GM19324 (cell line): ENCODE results near the gene WFDC10B.
"Not testable (repeated sequence)": the region's sequence is repeated elsewhere in the genome, so short reads cannot be mapped to it uniquely, and the experiment has no call there.

Experiments used
- ATAC-seq: cut with Tn5 transposase; IDR thresholded peaks from one replicate; pipeline ENCODE4 v1.9.1; 2021; ENCODE audit warnings: mild to moderate bottlenecking, moderate library complexity; ENCODE audit not compliant: unreplicated experiment, low FRiP score

WFDC10B gene

DNA sequence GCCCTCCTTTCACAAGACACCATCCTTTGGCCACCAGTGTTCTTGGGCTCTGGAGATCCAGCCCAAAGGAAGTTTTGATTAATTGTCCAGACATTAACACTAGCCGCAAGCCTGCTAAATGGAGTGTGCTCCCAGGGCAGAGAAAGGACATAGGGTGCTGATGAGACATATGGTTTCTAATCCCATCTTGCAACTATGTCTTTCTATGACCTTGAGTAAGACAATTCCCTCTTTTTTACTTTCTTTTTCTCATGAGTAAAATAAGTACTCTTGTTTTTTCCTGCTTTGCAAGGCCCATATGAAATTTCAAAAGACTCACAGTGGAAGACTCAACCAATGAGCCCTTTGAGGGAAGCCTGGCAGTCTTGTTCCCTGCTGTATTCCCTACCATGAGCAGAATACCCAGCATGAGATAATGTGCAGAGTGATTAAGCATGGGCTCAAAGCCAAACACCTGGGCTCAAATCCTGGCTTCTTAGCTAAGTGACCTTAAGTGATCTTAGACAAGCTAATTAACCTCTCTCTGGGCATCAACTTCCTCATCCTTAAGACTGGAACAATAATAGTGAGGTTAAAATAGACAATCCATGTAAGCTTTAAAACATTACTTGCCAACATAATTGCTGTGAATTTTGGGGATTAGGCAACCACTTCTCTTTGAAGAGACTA lies at the start of gene WFDC10B:
Gene WFDC10B, minus strand, starts transcription at position 51 of the 669 bp plus-strand sequence. CDS start 19,027 bp downstream, outside the sequence.
- no peak for ATAC-seq

DNA sequence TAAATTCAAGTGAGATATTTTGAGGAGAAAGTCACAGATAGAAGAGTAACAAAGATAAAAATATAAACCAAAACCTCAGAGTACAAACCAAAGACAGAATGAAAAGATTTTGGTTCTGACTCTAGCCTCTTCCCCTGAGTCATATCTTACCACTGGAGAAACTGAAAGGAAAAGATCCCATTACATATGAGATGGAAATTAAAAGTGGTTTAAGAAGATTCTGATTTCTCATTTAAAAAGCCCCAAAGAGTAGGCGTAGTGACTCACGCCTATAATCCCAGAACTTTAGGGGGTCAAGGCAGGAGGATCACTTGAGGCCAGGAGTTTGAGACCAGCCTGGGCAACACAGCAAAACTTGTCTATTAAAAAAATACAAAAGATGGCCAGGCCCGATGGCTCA lies 47.9 kb upstream of the WFDC10B start:
- ATAC-seq = no peak

DNA sequence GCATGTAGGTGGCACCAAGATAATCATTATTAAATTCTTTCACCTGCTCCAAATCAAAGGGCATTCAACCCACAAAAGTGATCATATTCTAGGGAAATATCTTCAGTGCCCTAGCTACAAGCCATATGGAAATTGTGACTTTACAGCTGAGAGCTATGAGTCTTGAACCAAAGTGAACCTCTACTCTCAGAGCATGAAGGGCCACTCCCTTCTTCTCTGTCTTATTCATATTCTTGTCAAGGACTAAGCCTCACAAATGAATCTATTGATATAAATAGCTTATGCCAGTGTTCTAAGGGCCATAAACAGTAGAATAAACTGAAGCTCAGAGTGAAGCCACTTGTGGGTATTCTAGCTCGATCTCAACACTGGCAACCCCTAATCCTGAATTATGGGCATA lies 46.9 kb upstream of the WFDC10B start:
- ATAC-seq = no peak

DNA sequence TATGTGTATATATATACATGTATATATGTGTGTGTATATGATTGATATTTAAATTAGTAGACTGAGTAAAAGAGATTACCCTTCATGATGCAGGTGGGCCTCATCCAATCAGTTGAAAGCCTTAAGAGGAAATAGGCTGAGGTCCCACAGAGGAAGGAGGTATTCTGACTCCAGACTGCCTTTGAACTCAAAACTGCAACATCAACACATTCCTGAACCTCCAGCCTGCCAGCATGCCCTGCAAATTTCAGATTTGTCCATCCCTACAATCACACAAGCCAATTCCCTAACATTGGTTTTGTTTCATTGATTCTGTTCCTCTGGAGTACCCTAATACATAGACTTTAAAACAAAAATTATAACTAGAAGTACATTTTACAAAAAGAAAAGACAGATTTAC lies 40.2 kb upstream of the WFDC10B start:
- no peak for ATAC-seq

DNA sequence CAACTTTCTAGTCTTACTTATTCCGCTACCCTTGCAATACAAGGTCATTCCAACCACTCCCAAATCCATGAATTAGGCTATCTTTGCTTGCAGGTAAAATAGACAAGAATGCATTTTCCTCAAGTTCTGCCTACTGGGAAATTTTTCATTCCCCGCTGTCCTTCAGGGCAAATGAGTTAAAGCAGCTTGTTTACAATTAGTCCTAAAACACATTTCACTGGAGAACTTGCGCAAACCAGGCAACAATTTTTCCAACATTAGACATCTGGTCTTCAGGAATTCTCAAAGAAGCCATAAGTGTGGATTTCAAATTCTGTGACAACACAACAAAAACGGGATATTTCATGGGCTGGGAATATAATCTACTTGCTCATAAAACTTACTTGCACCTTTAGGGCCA lies 37.8 kb upstream of the WFDC10B start:
- no peak for ATAC-seq

DNA sequence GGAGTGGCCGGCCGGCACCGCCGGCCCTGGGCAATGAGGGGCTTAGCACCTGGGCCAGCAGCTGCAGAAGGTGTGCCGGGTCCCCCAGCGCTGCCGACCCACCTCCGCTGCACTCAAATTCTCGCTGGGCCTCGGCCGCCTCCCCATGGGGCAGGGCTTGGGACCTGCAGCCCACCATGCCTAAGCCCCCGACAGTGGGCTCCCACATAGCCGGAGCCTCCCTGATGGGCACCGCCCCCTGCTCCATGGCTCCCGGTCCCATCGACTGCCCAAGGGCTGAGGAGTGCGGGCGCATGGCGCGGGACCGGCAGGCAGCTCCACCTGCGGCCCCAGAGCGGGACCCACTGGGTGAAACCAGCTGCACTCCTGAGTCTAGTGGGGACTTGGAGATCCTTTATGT lies 31.2 kb upstream of the WFDC10B start:
- no peak for ATAC-seq

DNA sequence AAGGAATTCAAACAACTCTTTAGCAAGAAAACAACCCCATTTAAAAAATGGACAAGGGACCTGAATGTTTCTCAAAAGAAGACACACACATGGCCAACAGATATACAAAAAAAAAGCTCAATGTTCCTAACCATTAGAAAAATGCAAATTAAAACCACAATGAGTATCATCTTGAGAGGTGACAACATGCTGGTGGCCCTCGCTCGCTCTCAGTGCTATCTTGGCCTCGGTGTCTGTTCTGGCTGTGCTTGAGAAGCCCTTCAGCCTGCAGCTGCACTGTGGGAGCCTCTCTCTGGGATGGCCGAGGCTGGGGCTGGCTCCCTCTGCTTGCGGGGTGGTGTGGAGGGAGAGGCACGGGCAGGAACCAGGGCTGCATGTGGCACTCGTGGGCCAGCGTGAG lies 30.7 kb upstream of the WFDC10B start:
- no peak for ATAC-seq

DNA sequence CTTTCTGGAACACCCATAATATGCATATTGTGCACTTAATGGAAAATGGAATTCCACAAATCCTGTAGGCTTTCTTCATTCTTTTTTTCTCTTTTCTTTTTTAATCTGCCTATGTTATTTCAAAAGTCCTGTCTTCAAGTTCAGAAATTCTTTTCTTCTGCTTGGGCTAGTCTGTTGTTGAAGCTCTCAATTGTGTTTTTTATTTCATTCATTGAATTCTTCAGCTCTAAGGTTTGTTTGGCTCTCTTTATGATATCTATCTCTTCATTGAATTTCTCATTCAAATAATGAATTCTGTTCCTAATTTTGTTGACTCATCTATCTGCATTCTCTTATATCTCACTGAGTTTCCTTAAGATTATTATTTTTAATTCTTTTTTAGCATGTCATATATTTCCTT lies 27.4 kb upstream of the WFDC10B start:
- no peak for ATAC-seq

DNA sequence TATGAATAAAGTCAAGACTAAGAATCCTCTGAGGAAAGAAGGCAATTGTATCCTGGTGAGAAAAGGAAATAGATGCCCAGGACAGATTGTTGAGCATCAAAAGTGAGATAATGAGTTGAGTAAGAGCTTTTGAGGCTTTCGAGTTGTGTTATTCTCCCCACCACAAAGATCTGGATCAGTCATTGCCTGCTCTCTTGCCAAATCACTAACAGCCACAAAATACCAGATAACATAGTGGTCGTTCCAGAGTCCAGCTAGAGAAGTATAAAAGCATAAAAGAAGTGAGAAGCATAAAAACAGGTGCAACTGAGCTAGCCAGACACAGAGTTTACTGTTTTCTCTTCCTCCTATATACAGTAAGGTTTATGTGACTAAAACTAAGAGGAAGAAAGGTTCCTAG lies 22.2 kb upstream of the WFDC10B start:
- ATAC-seq = no peak

DNA sequence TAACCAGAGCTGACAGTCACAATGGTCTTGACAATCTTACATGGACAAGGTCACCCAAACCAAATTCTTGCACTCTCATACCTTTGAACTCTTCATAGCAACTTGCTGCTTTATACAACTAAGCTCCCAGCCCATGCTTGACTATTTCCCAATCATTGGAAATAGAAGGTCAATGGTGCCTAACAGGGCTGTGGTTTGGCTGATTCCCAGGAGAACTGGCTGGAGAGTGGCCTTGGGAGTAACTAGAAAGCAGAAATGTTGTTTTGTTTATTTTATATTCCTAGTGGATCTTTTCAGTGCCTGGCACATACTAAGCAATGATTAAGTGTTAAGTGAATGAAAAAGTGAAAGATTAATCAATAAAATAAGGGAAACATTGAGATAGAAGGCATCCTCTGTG lies 20.3 kb upstream of the WFDC10B start:
- no peak for ATAC-seq

DNA sequence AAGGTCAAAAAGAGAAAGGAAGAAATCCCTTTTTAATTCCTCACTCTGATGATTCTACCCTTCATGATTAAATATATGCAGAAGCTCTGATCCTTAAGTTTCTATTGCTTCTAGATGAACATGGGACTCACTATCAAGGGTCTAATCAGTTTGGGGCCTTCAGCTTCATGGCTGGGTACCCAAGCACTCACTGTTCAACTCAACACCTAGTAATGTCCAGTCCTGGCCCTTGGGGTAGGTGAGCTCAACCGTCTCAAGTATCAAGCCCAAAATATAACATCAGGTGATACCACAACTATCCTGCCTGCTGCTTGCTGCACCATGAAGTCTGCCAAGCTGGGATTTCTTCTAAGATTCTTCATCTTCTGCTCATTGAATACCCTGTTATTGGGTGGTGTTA lies 17.2 kb upstream of the WFDC10B start, which contains the start of gene SPINT4:
Gene SPINT4, plus strand, starts transcription at position 301 of the 400 bp plus-strand sequence. Its CDS starts 21 bp downstream, at position 322.
- ATAC-seq = no peak

DNA sequence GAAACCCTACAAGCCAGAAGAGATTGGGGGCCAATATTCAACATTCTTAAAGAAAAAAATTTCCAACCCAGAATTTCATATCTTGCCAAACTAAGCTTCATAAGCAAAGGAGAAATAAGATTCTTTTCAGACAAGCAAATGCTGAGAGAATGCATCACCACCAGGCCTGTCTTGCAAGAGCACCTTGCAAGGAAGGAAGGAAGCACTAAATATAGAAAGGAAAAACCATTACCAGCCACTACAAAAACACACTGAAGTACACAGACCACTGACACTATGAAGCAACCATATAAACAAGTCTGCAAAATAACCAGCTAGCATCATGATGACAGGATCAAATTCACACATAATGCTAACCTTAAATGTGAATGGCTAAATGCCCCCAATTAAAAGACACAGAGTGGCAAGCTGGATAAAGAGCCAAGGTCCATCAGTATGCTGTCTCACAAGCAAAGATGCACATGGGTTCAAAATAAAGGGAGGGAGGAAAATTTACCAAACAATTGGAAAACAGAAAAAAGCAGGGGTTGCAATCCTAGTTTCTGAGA lies 11.4 kb upstream of the WFDC10B start:
- not testable (repeated sequence) for ATAC-seq

DNA sequence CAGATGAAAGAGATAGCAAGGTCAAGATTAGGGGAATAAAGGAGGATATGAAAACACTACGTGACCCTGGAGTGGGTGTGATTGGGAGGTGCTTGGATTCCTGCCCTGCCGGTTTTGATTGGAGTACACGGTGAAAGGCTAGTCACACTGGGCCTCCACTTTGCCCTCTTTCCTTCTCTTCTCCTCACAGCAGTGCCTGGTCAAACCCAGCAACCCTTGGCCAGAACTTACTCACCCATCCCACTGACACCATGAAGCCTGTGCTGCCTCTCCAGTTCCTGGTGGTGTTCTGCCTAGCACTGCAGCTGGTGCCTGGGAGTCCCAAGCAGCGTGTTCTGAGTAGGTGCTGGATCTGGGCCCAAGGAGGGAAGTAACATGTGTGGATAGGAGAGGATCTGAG lies 2.9 kb downstream of the WFDC10B start, which contains the start of gene WFDC13:
Gene WFDC13, plus strand, starts transcription at position 166 of the 400 bp plus-strand sequence. Its CDS starts 86 bp downstream, at position 252.
- no peak for ATAC-seq

DNA sequence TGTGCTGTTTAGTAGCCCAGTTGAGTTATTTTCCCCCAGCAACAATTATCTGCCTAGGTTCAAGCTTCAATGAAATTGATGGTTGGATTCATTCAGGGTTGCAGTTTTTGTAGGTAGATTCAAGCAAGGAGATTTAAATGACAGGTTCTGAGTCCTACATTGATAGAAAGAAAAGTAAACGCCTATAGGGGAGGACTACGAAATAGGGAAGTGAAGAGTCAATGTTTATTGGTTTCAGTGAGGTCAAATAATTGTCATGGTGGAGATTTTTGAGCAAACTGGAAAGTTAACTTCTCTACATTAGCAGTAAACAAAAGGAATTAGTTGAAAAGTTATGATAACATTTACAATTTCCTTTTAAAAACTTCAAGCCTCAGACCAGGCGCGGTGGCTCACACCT lies 3.7 kb downstream of the WFDC10B start:
- ATAC-seq = no peak

DNA sequence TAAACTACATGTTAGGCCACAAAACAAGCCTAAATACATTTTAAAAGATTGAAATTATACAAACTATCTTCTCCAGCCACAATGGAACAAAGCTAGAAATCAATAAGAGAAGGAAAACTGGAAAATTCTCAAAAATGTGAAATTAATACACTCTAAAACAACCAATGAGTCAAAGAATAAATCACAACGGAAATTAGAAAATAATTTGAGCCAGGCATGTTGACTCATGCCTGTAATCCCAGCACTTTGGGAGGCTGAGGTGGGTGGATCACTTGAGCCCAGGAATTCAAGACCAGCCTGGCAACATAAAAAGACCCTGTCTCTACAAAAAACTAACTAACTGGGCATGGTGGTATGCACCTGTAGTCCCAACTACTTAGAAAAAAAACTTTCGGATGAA lies 9.3 kb downstream of the WFDC10B start:
- ATAC-seq = no peak

DNA sequence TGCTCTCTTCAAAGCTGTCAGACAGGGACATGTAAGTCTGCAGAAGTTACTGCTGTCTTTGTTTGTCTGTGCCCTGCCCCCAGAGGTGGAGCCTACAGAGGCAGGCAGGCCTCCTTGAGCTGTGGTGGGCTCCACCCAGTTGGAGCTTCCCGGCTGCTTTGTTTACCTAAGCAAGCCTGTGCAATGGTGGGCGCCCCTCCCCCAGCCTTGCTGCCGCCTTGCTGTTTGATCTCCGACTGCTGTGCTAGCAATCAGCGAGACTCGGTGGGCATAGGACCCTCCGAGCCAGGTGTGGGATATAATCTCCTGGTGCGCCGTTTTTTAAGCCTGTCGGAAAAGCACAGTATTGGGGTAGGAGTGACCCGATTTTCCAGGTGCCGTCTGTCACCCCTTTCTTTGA lies 11.5 kb downstream of the WFDC10B start:
- not testable (repeated sequence) for ATAC-seq

DNA sequence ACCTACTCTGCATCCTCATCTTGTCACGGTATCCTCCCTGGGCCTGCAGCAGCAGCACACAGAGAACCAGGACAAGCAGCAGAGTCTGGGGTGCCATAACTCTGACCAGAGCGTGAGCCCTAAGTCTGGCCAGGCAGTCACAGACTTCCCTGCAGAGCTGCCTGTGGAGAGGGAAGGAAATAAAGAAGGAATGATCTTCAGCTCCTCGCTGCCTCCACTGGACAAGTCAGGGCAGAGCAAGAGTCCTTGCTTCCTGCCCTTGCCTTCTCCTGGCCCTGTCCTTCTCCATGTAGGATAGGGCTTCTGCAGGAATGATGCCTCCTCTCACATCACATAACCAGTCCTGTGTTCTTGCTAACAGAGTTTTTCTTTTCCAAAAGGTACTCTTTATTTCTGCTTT lies 18.9 kb downstream of the WFDC10B start:
- no peak for ATAC-seq

DNA sequence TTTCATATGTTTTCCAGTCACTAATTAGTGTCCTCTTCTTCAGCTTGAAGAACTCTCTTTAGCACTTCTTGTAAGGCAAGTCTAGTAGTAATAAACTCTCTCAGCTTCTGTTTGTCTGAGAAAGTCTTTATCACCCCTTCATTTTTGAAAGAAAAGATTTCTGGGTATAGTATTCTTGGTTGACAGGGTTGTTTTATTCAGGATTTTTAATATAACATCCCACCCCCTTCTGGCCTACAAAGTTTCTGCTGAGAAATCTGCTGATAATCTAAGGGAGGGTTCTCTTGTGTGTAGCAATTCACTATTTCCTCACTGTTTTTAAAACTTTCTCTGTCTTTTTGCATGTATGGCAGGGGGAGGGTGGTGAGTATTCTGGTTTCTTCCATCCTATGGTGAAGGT lies 25.2 kb downstream of the WFDC10B start:
- ATAC-seq = no peak

DNA sequence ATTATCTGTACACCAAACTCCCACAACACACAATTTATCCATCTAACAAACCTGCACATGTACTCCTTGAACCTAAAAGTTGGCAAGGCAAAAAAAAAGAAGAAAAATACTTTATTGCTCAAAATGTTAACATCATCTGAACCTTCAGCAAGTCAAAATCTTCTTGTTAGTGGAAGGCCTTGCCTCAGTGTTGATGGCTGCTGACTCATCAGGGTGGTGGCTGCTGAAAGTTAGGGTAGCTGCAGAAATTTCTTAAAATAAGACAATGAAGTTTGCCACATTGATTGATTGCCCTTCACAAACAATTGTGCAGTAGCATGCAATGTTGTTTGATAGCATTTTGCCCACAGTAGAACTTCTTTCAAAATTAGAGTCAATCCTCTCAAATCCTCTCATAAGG lies 32.1 kb downstream of the WFDC10B start:
- no peak for ATAC-seq

DNA sequence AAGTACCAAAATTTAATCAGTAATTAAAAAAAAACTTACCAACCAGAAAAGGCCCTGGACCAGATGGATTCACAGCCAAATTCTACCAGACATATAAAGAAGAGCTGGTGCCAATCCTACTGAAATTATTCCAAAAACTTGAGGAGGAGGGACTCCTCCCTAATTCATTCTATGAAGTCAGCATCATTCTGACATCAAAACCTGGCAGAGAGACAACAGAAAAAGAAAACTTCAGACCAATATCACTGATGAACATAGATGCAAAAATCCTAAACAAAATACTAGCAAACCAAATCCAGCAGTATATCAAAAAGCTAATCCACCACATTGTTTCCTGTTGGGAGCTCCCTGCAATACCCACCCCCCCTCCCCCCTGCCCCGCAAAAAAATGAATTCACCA lies 34.7 kb downstream of the WFDC10B start, which contains the start of gene WFDC11:
Gene WFDC11, minus strand, starts transcription at position 101 of the 400 bp plus-strand sequence. CDS start 19,639 bp downstream, outside the sequence.
- ATAC-seq = no peak

DNA sequence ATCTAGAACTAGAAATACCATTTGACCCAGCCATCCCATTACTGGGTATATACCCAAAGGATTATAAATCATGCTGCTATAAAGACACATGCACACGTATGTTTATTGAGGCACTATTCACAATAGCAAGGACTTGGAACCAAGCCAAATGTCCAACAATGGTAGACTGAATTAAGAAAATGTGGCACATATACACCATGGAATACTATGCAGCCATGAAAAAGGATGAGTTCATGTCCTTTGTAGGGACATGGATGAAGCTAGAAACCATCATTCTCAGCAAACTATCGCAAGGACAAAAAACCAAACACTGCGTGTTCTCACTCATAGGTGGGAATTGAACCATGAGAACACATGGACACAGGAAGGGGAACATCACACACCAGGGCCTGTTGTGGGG lies 47.8 kb downstream of the WFDC10B start:
- not testable (repeated sequence) for ATAC-seq

DNA sequence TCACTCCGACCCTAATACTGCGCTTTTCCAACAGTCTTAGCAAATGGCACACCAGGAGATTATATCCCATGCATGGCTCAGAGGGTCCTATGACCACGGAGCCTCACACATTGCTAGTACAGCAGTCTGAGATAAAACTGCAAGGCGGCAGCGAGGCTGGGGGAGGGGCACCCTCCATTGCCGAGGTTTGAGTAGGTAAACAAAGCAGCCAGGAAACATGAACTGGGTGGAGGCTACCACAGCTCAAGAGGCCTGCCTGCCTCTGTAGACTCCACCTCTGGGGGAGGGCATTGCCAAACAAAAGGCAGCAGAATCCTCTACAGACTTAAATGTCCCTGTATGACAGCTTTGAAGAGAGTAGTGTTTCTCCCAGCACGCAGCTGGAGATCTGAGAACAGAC lies 53.1 kb downstream of the WFDC10B start:
- not testable (repeated sequence) for ATAC-seq
